Testis (tissue), 2 donors: Measurements from ENCODE around the gene AKAP6.

ENCODE experiments used
- POLR2A ChIP-seq: fragments of 450-650 bp; IDR thresholded peaks from one replicate; pipeline ENCODE4 v1.6.1; 2017; ENCODE audit warnings: antibody characterized with exemption, mild to moderate bottlenecking, moderate library complexity
- TF ChIP-seq, protein P1 (sequence below), 3 experiments: fragments of 450-650 bp in 2 of 3; fragments of 200-600 bp in 1 of 3; sonication (generic) in 1 of 3; IDR thresholded peaks; one replicate each; pipeline ENCODE4 v1.5.1; 2016 to 2019; ENCODE audit warnings: antibody characterized with exemption in 3 of 3, mild to moderate bottlenecking in 2 of 3, moderate library complexity in 1 of 3

DNA sequence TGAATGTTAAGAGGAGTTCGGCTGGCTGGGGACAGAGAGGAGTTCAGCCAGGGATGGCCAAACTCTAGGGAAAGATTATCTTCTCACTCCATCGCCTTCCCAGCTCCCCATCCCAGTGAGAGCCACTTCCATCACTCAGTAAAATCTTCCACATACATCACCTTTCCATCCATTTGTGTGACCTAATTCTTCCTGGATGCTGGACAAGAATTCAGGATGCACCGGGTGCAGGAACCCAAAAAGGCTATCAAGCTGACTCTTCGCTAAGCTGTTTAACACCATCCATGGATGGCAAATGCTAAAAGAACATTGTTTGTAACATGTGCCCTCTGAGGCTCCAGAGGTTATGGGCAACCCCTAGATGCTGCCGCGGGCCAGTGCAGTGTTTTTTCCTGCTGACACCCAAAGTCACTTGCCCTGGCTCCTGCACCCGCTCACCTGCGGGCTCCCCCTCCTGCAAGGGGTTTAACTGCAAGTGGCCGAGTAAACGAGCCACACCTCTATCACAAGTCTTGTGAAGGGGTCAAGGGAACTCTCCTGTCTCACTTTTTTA is 393.6 kb downstream of the AKAP6 start:
- TF ChIP-seq POLR2A, result no peak
- TF ChIP-seq, protein P1, sequence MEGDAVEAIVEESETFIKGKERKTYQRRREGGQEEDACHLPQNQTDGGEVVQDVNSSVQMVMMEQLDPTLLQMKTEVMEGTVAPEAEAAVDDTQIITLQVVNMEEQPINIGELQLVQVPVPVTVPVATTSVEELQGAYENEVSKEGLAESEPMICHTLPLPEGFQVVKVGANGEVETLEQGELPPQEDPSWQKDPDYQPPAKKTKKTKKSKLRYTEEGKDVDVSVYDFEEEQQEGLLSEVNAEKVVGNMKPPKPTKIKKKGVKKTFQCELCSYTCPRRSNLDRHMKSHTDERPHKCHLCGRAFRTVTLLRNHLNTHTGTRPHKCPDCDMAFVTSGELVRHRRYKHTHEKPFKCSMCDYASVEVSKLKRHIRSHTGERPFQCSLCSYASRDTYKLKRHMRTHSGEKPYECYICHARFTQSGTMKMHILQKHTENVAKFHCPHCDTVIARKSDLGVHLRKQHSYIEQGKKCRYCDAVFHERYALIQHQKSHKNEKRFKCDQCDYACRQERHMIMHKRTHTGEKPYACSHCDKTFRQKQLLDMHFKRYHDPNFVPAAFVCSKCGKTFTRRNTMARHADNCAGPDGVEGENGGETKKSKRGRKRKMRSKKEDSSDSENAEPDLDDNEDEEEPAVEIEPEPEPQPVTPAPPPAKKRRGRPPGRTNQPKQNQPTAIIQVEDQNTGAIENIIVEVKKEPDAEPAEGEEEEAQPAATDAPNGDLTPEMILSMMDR (IDR thresholded peaks at IDR 0.05), result no peak
